Spleen (tissue), 11 donors: ENCODE measurements around the gene CCDC107. TPM values are rescaled to one million over a fixed set of nuclear protein-coding genes. Genes with fewer than 3 reads are reported as not detected.

ENCODE experiments used
- DNase-seq: peaks from one replicate; pipeline ENCODE4 v3.0.0-alpha.2; 2020
- H3K27ac ChIP-seq, 8 donors: fragments of 200-600 bp; sonication (generic) in 7 of 8; 1 replicate in 4 of 8; 2 replicates in 4 of 8; pipeline versions ENCODE4 v1.5.0 to v1.8.0; 2016 to 2021; ENCODE audit warnings: inconsistent platforms in 4 of 8, mild to moderate bottlenecking in 4 of 8, moderate library complexity in 1 of 8
- H3K27me3 ChIP-seq, 7 donors: fragments of 200-600 bp; sonication (generic) in 6 of 7; replicated peaks in 1 of 7; 1 replicate in 4 of 7; 2 replicates in 3 of 7; pipeline versions ENCODE4 v1.5.0 to v1.8.0; 2016 to 2021; ENCODE audit warnings: inconsistent platforms in 3 of 7, mild to moderate bottlenecking in 1 of 7
- H3K36me3 ChIP-seq, 6 donors: fragments of 200-600 bp; sonication (generic) in 5 of 6; 1 replicate in 4 of 6; 2 replicates in 2 of 6; pipeline versions ENCODE4 v1.5.0 to v1.8.0; 2016 to 2021; ENCODE audit warnings: inconsistent platforms in 2 of 6
- H3K4me1 ChIP-seq, 6 donors: fragments of 200-600 bp; sonication (generic) in 5 of 6; 1 replicate in 3 of 6; 2 replicates in 3 of 6; pipeline versions ENCODE4 v1.5.0 to v1.8.0; 2016 to 2021; ENCODE audit warnings: inconsistent platforms in 3 of 6
- H3K4me3 ChIP-seq, 8 donors: fragments of 200-600 bp; sonication (generic) in 7 of 8; 1 replicate in 4 of 8; 2 replicates in 4 of 8; pipeline versions ENCODE4 v1.5.0 to v1.8.0; 2016 to 2021; ENCODE audit warnings: inconsistent platforms in 4 of 8, mild to moderate bottlenecking in 4 of 8, moderate library complexity in 2 of 8
- H3K9me3 ChIP-seq, 8 donors: fragments of 200-600 bp; sonication (generic) in 7 of 8; 1 replicate in 4 of 8; 2 replicates in 4 of 8; pipeline versions ENCODE4 v1.5.0 to v1.8.0; 2016 to 2021; ENCODE audit warnings: inconsistent platforms in 4 of 8
- POLR2A ChIP-seq, 3 donors: fragments of 450-650 bp; IDR thresholded peaks; one replicate each; pipeline ENCODE4 v1.5.1; 2017; ENCODE audit warnings: antibody characterized with exemption in 3 of 3, mild to moderate bottlenecking in 1 of 3
- POLR2AphosphoS5 ChIP-seq, 3 donors: sonication (generic); formaldehyde crosslinking; IDR thresholded peaks; one replicate each; pipeline ENCODE4 v1.5.1; 2017; ENCODE audit warnings: antibody characterized with exemption in 3 of 3
- WGBS, 5 donors: extraction: QIAGEN DNeasy Blood & Tissue Kit in 3 of 5; methylation state at CpG; one replicate each; pipeline versions ENCODE4 v1.1.5 to v1.1.7; 2013 to 2018; 5-methylcytosine and 5-hydroxymethylcytosine counted together
- intact Hi-C: fragments of 100-400 bp; cut with DNase I; formaldehyde crosslinking; loops from one replicate; pipeline ENCODE4 v1.15.0; 2023; ENCODE audit warnings: low total_unique reads
- polyA plus RNA-seq, 3 donors: library from polyadenylated mRNA; stranded (reverse); fragments of 200-250 nt; gene quantifications; one replicate each; pipeline ENCODE4 v1.2.1, GENCODE V29; 2013
- total RNA-seq, 7 donors: library from RNA; depleted of rRNA in 3 of 7; stranded (reverse); fragments of >200 nt in 3 of 7; fragmentation: NEBNext Ultra II Directional in 4 of 7; extraction: Animal tissue kit (Norgen Biotek cat#: 25700) in 4 of 7; gene quantifications; one replicate each; pipeline versions ENCODE4 v1.1.0 to v1.2.1, GENCODE V29; 2016 to 2021
- TF ChIP-seq, protein P1 (sequence below), 11 experiments: fragments of 200-600 bp in 7 of 11; fragments of 450-650 bp in 4 of 11; sonication (generic) in 4 of 11; IDR thresholded peaks in 8 of 11; conservative IDR thresholded peaks in 3 of 11; 1 replicate in 7 of 11; 2 replicates in 4 of 11; pipeline versions ENCODE4 v1.4.0 to v1.8.0; 2016 to 2021; ENCODE audit warnings: antibody characterized with exemption in 11 of 11, inconsistent platforms in 4 of 11, mild to moderate bottlenecking in 1 of 11
- donor health status: healthy with polysubstance abuse.
- donor health status: DM: no; HTN: no; CAD: no; lungs with moderate emphysema.
- donor health status: DM: no; HTN: no; CAD: no.
- donor health status: Bipolar disorder and iron deficiency.
- donor health status: healthy.
- donor health status: DM: no; HTN: no; CAD: no.
- donor health status: DM: yes; HTN: yes; CAD: no.

The CCDC107 gene
- total and polyA plus RNA-seq, 10 donors, result 14.4 to 46.9 (median 21.3) TPM

DNA sequence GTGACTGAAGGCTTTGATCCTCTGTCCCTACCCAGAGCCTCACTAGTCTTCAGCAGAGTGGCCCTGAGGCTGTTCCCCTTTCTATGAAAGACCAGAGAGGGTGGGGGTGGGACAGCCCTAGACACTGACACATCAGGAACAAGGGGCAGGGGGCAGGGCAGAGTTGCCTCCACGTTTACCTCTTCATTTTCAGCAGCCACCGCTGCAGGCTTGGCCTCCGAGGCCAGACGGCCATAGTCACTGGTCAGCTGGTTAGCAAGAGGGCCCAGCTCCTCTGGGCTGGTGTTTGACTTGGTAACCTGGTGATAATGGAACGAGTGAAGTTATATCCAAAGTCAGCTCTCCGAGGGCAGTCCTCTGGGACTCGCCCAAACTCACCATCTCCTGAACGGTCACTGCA, 47.3 kb downstream of the CCDC107 start:
- peak overlapping the region; percentile 17 to 72 (median 54) for H3K27ac ChIP-seq
- intact Hi-C loops, result no loop called here
- no peak for DNase-seq

DNA sequence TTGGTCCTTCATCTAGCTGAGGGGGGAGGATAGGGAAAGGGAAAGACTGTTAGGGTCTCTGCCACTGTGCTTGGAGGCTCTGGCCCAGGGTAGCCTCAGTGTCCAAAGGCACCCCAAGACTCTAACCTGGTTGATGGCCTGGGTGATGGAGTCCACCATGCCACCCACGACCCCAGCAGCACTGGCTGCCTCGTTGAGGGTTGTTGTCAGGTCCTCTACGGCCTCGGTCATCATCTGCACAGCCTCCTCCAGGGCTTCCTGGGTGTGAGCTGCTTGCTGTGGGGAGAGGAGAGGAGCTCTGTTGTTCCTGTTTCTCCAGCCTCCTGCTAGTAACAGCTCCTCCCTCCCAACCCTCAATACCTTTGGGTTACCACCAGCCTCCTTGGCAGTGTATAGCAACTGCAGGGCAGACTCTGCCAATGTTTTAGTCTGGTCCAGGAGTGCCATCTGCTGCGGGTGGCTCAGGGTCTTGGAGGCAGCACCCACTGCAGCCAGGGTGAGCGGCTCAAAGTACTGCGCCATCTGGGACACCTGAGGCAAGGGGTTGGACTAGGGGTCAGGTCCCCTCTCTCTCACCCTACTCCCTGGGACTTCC, 47.8 kb downstream of the CCDC107 start:
- TF ChIP-seq, protein P1, sequence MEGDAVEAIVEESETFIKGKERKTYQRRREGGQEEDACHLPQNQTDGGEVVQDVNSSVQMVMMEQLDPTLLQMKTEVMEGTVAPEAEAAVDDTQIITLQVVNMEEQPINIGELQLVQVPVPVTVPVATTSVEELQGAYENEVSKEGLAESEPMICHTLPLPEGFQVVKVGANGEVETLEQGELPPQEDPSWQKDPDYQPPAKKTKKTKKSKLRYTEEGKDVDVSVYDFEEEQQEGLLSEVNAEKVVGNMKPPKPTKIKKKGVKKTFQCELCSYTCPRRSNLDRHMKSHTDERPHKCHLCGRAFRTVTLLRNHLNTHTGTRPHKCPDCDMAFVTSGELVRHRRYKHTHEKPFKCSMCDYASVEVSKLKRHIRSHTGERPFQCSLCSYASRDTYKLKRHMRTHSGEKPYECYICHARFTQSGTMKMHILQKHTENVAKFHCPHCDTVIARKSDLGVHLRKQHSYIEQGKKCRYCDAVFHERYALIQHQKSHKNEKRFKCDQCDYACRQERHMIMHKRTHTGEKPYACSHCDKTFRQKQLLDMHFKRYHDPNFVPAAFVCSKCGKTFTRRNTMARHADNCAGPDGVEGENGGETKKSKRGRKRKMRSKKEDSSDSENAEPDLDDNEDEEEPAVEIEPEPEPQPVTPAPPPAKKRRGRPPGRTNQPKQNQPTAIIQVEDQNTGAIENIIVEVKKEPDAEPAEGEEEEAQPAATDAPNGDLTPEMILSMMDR (IDR thresholded peaks at IDR 0.05 in 8 of 11, conservative IDR thresholded peaks at IDR 0.05 in 3 of 11), result no peak
- peak in 1 of 3 donors; percentile 56 for TF ChIP-seq POLR2AphosphoS5 (IDR thresholded peaks at IDR 0.05)
- H3K9me3 ChIP-seq, result no peaks in the 10 kb centered on the region
- H3K27me3 ChIP-seq, result no peaks in the 10 kb centered on the region
- no peak for DNase-seq
- 92 to 97% (median 95%) methylated on average over 7 of the region's 7 CpGs for WGBS, 5 donors
- peaks cover 0 to 33% (median 11%) of the 10 kb centered on the region in 6 donors for H3K4me1 ChIP-seq
- H3K27ac ChIP-seq, result peak overlapping the region in 7 of 8 donors; percentile 17 to 72 (median 56)
- intact Hi-C loops, result no loop called here
- H3K36me3 ChIP-seq, result peaks cover 47 to 100% (median 100%) of the 10 kb centered on the region in 6 donors
- H3K4me3 ChIP-seq, result no peak overlapping the region

More for the DNA sequence above, 47.3 kb downstream of the CCDC107 start:
- no peaks in the 10 kb centered on the region for H3K27me3 ChIP-seq
- peaks cover 47 to 100% (median 100%) of the 10 kb centered on the region in 6 donors for H3K36me3 ChIP-seq
- 76 to 93% (median 87%) methylated on average over 8 of the region's 8 CpGs for WGBS, 5 donors
- TF ChIP-seq POLR2AphosphoS5 (IDR thresholded peaks at IDR 0.05) (no peak), POLR2A (IDR thresholded peaks at IDR 0.05) (no peak)
- TF ChIP-seq, protein P1 (IDR thresholded peaks at IDR 0.05 in 8 of 11, conservative IDR thresholded peaks at IDR 0.05 in 3 of 11), result no peak
- H3K4me1 ChIP-seq, result peaks cover 0 to 38% (median 11%) of the 10 kb centered on the region in 6 donors
- H3K4me3 ChIP-seq, result no peak overlapping the region
- no peaks in the 10 kb centered on the region for H3K9me3 ChIP-seq

DNA sequence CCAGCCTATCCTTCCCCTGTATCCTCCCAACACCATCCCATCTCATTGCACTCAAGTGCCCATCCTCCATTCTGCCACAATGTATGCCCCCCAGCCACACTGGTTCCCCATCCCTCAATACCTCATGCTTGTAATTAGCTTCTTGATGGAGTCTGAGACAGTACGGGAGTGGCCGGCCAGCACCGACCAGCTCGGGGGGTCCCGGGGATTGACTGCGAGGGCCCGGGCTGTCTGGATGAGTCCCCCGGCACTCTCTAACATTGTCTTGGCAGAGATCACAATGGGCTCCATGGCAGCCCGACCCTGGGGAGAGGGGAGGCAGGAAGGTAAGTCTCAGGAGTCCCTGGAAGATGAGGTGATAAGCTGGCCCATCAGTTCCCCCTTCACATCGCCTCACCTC, 48.9 kb downstream of the CCDC107 start:
- H3K4me3 ChIP-seq, result no peak overlapping the region
- DNase-seq, result no peak
- WGBS, 5 donors, result 84 to 97% (median 93%) methylated on average over 10 of the region's 10 CpGs
- H3K9me3 ChIP-seq, result no peaks in the 10 kb centered on the region
- peaks cover 0 to 30% (median 11%) of the 10 kb centered on the region in 6 donors for H3K4me1 ChIP-seq
- intact Hi-C loops, result no loop called here
- H3K36me3 ChIP-seq, result peaks cover 42 to 100% (median 100%) of the 10 kb centered on the region in 6 donors
- H3K27me3 ChIP-seq, result no peaks in the 10 kb centered on the region
- peak overlapping the region in 3 of 8 donors; percentile 56 to 72 (median 61) for H3K27ac ChIP-seq
- peak in 2 of 3 donors; percentile 32 to 69 for TF ChIP-seq POLR2AphosphoS5 (IDR thresholded peaks at IDR 0.05)
- TF ChIP-seq, protein P1 (IDR thresholded peaks at IDR 0.05 in 8 of 11, conservative IDR thresholded peaks at IDR 0.05 in 3 of 11), result no peak

DNA sequence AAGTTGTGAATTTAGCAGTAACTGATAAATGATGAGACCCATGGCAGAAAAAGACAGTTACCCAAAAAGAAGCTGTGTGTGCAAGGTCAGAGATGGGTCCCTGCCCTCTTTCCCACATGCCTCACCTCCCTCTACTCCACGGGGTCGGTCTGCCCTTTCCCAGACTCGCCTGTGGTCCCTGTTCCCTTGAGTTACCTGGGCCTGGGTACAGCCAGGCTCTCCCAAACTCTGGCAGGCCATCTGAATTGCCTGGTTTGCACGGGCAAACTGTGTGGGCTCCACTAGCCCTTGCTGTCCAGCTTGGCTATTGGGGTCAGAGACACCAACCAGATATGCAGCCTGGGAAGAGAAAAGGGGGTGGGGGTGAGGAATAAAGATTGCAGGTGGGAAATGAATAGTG, 50.1 kb downstream of the CCDC107 start:
- H3K27ac ChIP-seq, result no peak overlapping the region
- H3K27me3 ChIP-seq, result no peaks in the 10 kb centered on the region
- H3K4me1 ChIP-seq, result peaks cover 0 to 30% (median 11%) of the 10 kb centered on the region in 6 donors
- intact Hi-C loops, result no loop called here
- TF ChIP-seq POLR2A (IDR thresholded peaks at IDR 0.05) (no peak), POLR2AphosphoS5 (IDR thresholded peaks at IDR 0.05) (no peak)
- TF ChIP-seq, protein P1 (IDR thresholded peaks at IDR 0.05 in 8 of 11, conservative IDR thresholded peaks at IDR 0.05 in 3 of 11), result no peak
- H3K4me3 ChIP-seq, result no peak overlapping the region
- DNase-seq, result no peak
- no peaks in the 10 kb centered on the region for H3K9me3 ChIP-seq
- WGBS, 5 donors, result 96 to 99% (median 97%) methylated on average over 4 of the region's 4 CpGs
- peaks cover 37 to 100% (median 100%) of the 10 kb centered on the region in 6 donors for H3K36me3 ChIP-seq
